ENCODE measurements around the gene ENKD1. TPM values are rescaled to one million over a fixed set of nuclear protein-coding genes. Genes with fewer than 3 reads are reported as not detected.

ENKD1 gene
- total and polyA plus RNA-seq, 2 of the 13 experiments (the other 11 are each of a cell fraction or from before 2014, with no cell fraction given) = 10.8 to 20.8 TPM

DNA sequence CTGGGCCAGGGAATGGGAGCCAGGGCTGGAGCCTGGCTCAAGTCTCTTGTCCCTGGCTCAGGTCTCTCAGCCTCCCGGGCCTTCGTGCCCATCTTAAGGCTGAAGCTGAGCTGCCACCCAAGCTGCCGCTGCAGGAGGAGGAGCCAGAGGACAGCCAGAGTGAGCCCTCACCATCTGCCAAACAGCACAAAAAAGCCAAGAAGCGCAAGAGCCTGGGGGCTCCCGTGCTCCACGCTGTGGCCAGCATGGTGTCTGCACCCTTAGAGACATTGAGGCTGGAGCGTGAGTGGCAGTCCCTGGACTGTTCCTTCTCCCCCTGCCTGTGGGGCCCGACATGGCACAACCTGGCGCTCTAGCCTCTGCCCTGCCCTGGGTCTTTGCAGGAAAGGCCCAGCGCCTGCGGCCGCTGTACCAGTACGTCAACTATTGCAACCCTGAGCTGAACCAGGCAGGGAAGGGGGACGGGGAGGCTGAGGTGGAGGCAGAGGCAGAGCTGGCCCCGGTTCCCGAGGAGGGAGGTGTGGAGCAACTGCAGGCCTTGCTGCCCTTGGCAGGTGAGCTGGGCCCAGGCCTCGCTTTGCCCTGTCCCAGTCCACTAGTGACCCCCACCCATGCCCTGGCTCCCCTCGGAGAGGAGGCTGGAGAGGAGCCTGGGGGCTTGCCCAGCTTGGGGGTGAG lies 1.4 kb upstream of the ENKD1 start (continued):
- TF ChIP-seq, protein P1, sequence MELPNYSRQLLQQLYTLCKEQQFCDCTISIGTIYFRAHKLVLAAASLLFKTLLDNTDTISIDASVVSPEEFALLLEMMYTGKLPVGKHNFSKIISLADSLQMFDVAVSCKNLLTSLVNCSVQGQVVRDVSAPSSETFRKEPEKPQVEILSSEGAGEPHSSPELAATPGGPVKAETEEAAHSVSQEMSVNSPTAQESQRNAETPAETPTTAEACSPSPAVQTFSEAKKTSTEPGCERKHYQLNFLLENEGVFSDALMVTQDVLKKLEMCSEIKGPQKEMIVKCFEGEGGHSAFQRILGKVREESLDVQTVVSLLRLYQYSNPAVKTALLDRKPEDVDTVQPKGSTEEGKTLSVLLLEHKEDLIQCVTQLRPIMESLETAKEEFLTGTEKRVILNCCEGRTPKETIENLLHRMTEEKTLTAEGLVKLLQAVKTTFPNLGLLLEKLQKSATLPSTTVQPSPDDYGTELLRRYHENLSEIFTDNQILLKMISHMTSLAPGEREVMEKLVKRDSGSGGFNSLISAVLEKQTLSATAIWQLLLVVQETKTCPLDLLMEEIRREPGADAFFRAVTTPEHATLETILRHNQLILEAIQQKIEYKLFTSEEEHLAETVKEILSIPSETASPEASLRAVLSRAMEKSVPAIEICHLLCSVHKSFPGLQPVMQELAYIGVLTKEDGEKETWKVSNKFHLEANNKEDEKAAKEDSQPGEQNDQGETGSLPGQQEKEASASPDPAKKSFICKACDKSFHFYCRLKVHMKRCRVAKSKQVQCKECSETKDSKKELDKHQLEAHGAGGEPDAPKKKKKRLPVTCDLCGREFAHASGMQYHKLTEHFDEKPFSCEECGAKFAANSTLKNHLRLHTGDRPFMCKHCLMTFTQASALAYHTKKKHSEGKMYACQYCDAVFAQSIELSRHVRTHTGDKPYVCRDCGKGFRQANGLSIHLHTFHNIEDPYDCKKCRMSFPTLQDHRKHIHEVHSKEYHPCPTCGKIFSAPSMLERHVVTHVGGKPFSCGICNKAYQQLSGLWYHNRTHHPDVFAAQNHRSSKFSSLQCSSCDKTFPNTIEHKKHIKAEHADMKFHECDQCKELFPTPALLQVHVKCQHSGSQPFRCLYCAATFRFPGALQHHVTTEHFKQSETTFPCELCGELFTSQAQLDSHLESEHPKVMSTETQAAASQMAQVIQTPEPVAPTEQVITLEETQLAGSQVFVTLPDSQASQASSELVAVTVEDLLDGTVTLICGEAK (IDR thresholded peaks at IDR 0.05) = no peak
- TF ChIP-seq, protein P1 (CRISPR knock-in tag; IDR thresholded peaks at IDR 0.05) = no peak
- no peak for TF ChIP-seq SYNCRIP (IDR thresholded peaks at IDR 0.05; ENCODE audit: insufficient read depth, low read depth, low read length)
- no peak for TF ChIP-seq NBN (conservative IDR thresholded peaks at IDR 0.05)
- TF ChIP-seq NFRKB (IDR thresholded peaks at IDR 0.05) = no peak
- TF ChIP-seq BRD4 (CRISPR knock-in tag; IDR thresholded peaks at IDR 0.05) = peak; percentile 29; the same call in 1 of the 2 replicates
- TF ChIP-seq, protein P2, sequence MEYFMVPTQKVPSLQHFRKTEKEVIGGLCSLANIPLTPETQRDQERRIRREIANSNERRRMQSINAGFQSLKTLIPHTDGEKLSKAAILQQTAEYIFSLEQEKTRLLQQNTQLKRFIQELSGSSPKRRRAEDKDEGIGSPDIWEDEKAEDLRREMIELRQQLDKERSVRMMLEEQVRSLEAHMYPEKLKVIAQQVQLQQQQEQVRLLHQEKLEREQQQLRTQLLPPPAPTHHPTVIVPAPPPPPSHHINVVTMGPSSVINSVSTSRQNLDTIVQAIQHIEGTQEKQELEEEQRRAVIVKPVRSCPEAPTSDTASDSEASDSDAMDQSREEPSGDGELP (IDR thresholded peaks at IDR 0.05; ENCODE audit: borderline replicate concordance, low read depth) = peak; percentile 55; the same call in 1 of the 2 replicates
- TF ChIP-seq PITX1 (CRISPR knock-in tag; IDR thresholded peaks at IDR 0.05) = peak; percentile 77; the same call in 1 of the 2 replicates
- TF ChIP-seq MED13 (CRISPR knock-in tag; IDR thresholded peaks at IDR 0.05) = no peak
- no peak for TF ChIP-seq ZNF282 (IDR thresholded peaks at IDR 0.05; ENCODE audit: partially characterized antibody)
- no peak for TF ChIP-seq ZNF790 (CRISPR knock-in tag; IDR thresholded peaks at IDR 0.05; ENCODE audit: borderline replicate concordance)
- TF ChIP-seq ZNF17 (CRISPR knock-in tag; IDR thresholded peaks at IDR 0.05) = no peak
- TF ChIP-seq GABPA (IDR thresholded peaks at IDR 0.05; ENCODE audit: low read depth, low read length) = no peak
- TF ChIP-seq GABPA (CRISPR knock-in tag; IDR thresholded peaks at IDR 0.05; ENCODE audit: low read depth) = peak; percentile 57
- TF ChIP-seq, protein P3, sequence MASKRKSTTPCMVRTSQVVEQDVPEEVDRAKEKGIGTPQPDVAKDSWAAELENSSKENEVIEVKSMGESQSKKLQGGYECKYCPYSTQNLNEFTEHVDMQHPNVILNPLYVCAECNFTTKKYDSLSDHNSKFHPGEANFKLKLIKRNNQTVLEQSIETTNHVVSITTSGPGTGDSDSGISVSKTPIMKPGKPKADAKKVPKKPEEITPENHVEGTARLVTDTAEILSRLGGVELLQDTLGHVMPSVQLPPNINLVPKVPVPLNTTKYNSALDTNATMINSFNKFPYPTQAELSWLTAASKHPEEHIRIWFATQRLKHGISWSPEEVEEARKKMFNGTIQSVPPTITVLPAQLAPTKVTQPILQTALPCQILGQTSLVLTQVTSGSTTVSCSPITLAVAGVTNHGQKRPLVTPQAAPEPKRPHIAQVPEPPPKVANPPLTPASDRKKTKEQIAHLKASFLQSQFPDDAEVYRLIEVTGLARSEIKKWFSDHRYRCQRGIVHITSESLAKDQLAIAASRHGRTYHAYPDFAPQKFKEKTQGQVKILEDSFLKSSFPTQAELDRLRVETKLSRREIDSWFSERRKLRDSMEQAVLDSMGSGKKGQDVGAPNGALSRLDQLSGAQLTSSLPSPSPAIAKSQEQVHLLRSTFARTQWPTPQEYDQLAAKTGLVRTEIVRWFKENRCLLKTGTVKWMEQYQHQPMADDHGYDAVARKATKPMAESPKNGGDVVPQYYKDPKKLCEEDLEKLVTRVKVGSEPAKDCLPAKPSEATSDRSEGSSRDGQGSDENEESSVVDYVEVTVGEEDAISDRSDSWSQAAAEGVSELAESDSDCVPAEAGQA (IDR thresholded peaks at IDR 0.05; ENCODE audit: low read depth) = no peak
- TF ChIP-seq, protein P3 (CRISPR knock-in tag; IDR thresholded peaks at IDR 0.05; ENCODE audit: borderline replicate concordance) = no peak

Measured in HepG2 (cell line).